Neuronal stem cell (in vitro differentiated cells): ENCODE results near the gene SMARCE1.

Experiments
- DNase-seq: peaks from one replicate; pipeline ENCODE4 v3.0.0-alpha.2; 2013; ENCODE audit warnings: low spot score
- H2AFZ ChIP-seq: one replicate; pipeline ENCODE4 v1.6.1; 2013; ENCODE audit warnings: mild to moderate bottlenecking, low read length, inconsistent platforms
- H2AK5ac ChIP-seq: 2 replicates; pipeline ENCODE4 v1.6.1; 2013; ENCODE audit warnings: low read depth, mild to moderate bottlenecking, inconsistent platforms, low read length, moderate library complexity, mixed read lengths
- H2BK120ac ChIP-seq: 2 replicates; pipeline ENCODE4 v1.6.1; 2013; ENCODE audit warnings: low read depth, mild to moderate bottlenecking, inconsistent platforms, low read length, moderate library complexity, mixed read lengths
- H2BK12ac ChIP-seq: one replicate; pipeline ENCODE4 v1.6.1; 2013; ENCODE audit warnings: low read length, inconsistent platforms
- H2BK15ac ChIP-seq: 2 replicates; pipeline ENCODE4 v1.6.1; 2013; ENCODE audit warnings: mild to moderate bottlenecking, low read length, inconsistent platforms, mixed read lengths
- H2BK5ac ChIP-seq: one replicate; pipeline ENCODE4 v1.6.1; 2013; ENCODE audit warnings: inconsistent platforms, mild to moderate bottlenecking, low read length, moderate library complexity
- H3K14ac ChIP-seq: one replicate; pipeline ENCODE4 v1.6.1; 2013; ENCODE audit warnings: low read length, inconsistent platforms
- H3K18ac ChIP-seq: 2 replicates; pipeline ENCODE4 v1.6.1; 2013; ENCODE audit warnings: low read length, inconsistent platforms
- H3K23ac ChIP-seq: 2 replicates; pipeline ENCODE4 v1.6.1; 2013; ENCODE audit warnings: low read depth, mild to moderate bottlenecking, mixed read lengths, low read length, inconsistent platforms; ENCODE audit not compliant: poor library complexity
- H3K27ac ChIP-seq: replicated peaks from 3 replicates; pipeline ENCODE4 v1.5.1; 2013; ENCODE audit warnings: low read length, inconsistent platforms
- H3K27me3 ChIP-seq, 3 experiments: 2 replicates each; pipeline ENCODE4 v1.6.1; 2013; ENCODE audit warnings: low read length in 3 of 3, mild to moderate bottlenecking in 2 of 3, inconsistent platforms in 1 of 3, low read depth in 1 of 3, mixed read lengths in 1 of 3, moderate library complexity in 1 of 3; ENCODE audit not compliant: control insufficient read depth in 3 of 3, insufficient read depth in 3 of 3
- H3K36me3 ChIP-seq, 2 donors: replicated peaks in 1 of 2; 2 replicates each; pipeline ENCODE4 v1.6.1; 2013; ENCODE audit warnings: low read length in 2 of 2; ENCODE audit not compliant: control insufficient read depth in 2 of 2, insufficient read depth in 2 of 2
- H3K4ac ChIP-seq: 2 replicates; pipeline ENCODE4 v1.6.1; 2013; ENCODE audit warnings: inconsistent platforms, mild to moderate bottlenecking, low read length, moderate library complexity
- H3K4me1 ChIP-seq, 2 donors: 1 replicate in 1 of 2; 2 replicates in 1 of 2; pipeline ENCODE4 v1.6.1; 2013; ENCODE audit warnings: low read length in 2 of 2, low read depth in 1 of 2; ENCODE audit not compliant: control insufficient read depth in 2 of 2, insufficient read depth in 1 of 2
- H3K4me2 ChIP-seq: one replicate; pipeline ENCODE4 v1.6.1; 2013; ENCODE audit warnings: mild to moderate bottlenecking, low read length, inconsistent platforms; ENCODE audit not compliant: insufficient read depth, poor library complexity, severe bottlenecking
- H3K4me3 ChIP-seq, 2 donors: 2 replicates each; pipeline ENCODE4 v1.5.1; 2013; ENCODE audit warnings: low read length in 2 of 2, mild to moderate bottlenecking in 2 of 2, inconsistent platforms in 1 of 2, moderate library complexity in 1 of 2
- H3K79me1 ChIP-seq: one replicate; pipeline ENCODE4 v1.6.1; 2013; ENCODE audit warnings: low read depth, mild to moderate bottlenecking, inconsistent platforms, low read length, moderate library complexity
- H3K9ac ChIP-seq: one replicate; pipeline ENCODE4 v1.6.1; 2013; ENCODE audit warnings: mild to moderate bottlenecking, low read depth, low read length, inconsistent platforms; ENCODE audit not compliant: poor library complexity
- H3K9me3 ChIP-seq, 2 donors: replicated peaks in 1 of 2; 2 replicates each; pipeline versions ENCODE3 to v1.6.1; 2013; ENCODE audit warnings: low read length in 2 of 2, mild to moderate bottlenecking in 2 of 2, inconsistent platforms in 1 of 2, low read depth in 1 of 2, mixed read lengths in 1 of 2, moderate library complexity in 1 of 2; ENCODE audit not compliant: control insufficient read depth in 2 of 2, insufficient read depth in 1 of 2
- H4K8ac ChIP-seq: one replicate; pipeline ENCODE4 v1.6.1; 2013; ENCODE audit warnings: low read depth, mild to moderate bottlenecking, inconsistent platforms, low read length, moderate library complexity
- H4K91ac ChIP-seq: one replicate; pipeline ENCODE4 v1.6.1; 2013; ENCODE audit warnings: low read length, low read depth, mild to moderate bottlenecking, inconsistent platforms; ENCODE audit not compliant: poor library complexity
- WGBS, 2 donors: extraction: QIAGEN DNeasy Blood & Tissue Kit; methylation state at CpG; one replicate each; pipeline ENCODE4 v1.1.7; 2013; ENCODE audit warnings: missing lambda C conversion rate in 2 of 2, mixed read lengths in 1 of 2; ENCODE audit not compliant: insufficient read length in 2 of 2, insufficient replicate concordance in 1 of 2; ENCODE audit errors: extremely low coverage in 2 of 2; 5-methylcytosine and 5-hydroxymethylcytosine counted together

The SMARCE1 gene

GRCh38 chr17:40633871-40634270, 13.7 kb downstream of the SMARCE1 start:
- Histone ChIP-seq H4K8ac (no peak overlapping the region), H2AK5ac (no peak overlapping the region), H3K4ac (no peak overlapping the region), H3K23ac (no peak overlapping the region), H2BK12ac (no peak overlapping the region), H3K9ac (no peak overlapping the region), H3K36me3 (peaks cover 32 to 100% of the 10 kb centered on the region in 2 donors), H3K27ac (no peak overlapping the region), H4K91ac (no peak overlapping the region), H3K18ac (no peak overlapping the region), H3K4me2 (no peak overlapping the region), H3K27me3 (no peaks in the 10 kb centered on the region), H3K4me3 (no peak overlapping the region), H3K4me1 (no peaks in the 10 kb centered on the region), H2BK5ac (no peak overlapping the region), H2BK15ac (no peak overlapping the region), H2BK120ac (no peak overlapping the region), H3K79me1 (no peaks in the 10 kb centered on the region), H2AFZ (no peak overlapping the region), H3K14ac (no peak overlapping the region), H3K9me3 (no peaks in the 10 kb centered on the region)
- no CpG with 5 or more reads among the region's 1 CpG for WGBS, 2 donors
- DNase-seq = no peak

GRCh38 chr17:40632216-40632615, 15.4 kb downstream of the SMARCE1 start:
- H2AFZ ChIP-seq = no peak overlapping the region
- H3K27me3 ChIP-seq = no peaks in the 10 kb centered on the region
- WGBS, 2 donors = no CpG with 5 or more reads among the region's 9 CpGs
- H3K4me2 ChIP-seq = no peak overlapping the region
- H3K23ac ChIP-seq = no peak overlapping the region
- DNase-seq = no peak
- H3K4me3 ChIP-seq = no peak overlapping the region
- H2BK5ac ChIP-seq = no peak overlapping the region
- no peak overlapping the region for H3K4ac ChIP-seq
- H3K27ac ChIP-seq = no peak overlapping the region
- no peak overlapping the region for H2BK12ac ChIP-seq
- H2AK5ac ChIP-seq = no peak overlapping the region
- no peak overlapping the region for H4K91ac ChIP-seq
- peaks cover 36 to 100% of the 10 kb centered on the region in 2 donors for H3K36me3 ChIP-seq
- H2BK15ac ChIP-seq = no peak overlapping the region
- no peak overlapping the region for H3K14ac ChIP-seq
- H2BK120ac ChIP-seq = no peak overlapping the region
- H4K8ac ChIP-seq = no peak overlapping the region
- no peaks in the 10 kb centered on the region for H3K9me3 ChIP-seq
- H3K18ac ChIP-seq = no peak overlapping the region
- no peak overlapping the region for H3K9ac ChIP-seq
- no peaks in the 10 kb centered on the region for H3K79me1 ChIP-seq
- no peaks in the 10 kb centered on the region for H3K4me1 ChIP-seq

GRCh38 chr17:40629842-40630241, 17.8 kb downstream of the SMARCE1 start:
- no peak for DNase-seq
- Histone ChIP-seq H2AK5ac (no peak overlapping the region), H3K9me3 (no peaks in the 10 kb centered on the region), H3K79me1 (no peaks in the 10 kb centered on the region), H3K9ac (no peak overlapping the region), H3K4me2 (no peak overlapping the region), H4K8ac (no peak overlapping the region), H3K4ac (no peak overlapping the region), H3K4me1 (no peaks in the 10 kb centered on the region), H2BK5ac (no peak overlapping the region), H3K18ac (no peak overlapping the region), H2BK15ac (no peak overlapping the region), H2AFZ (no peak overlapping the region), H3K27me3 (no peaks in the 10 kb centered on the region), H3K27ac (no peak overlapping the region), H3K36me3 (peaks cover 29 to 82% of the 10 kb centered on the region in 2 donors), H3K4me3 (no peak overlapping the region), H4K91ac (no peak overlapping the region), H3K14ac (no peak overlapping the region), H3K23ac (no peak overlapping the region), H2BK12ac (no peak overlapping the region), H2BK120ac (no peak overlapping the region)
- WGBS, 2 donors = no CpG with 5 or more reads among the region's 2 CpGs

GRCh38 chr17:40625311-40625710, 22.3 kb downstream of the SMARCE1 start:
- Histone ChIP-seq H3K23ac (no peak overlapping the region), H3K4me3 (no peak overlapping the region), H2BK5ac (no peak overlapping the region), H3K9ac (no peak overlapping the region), H3K4me2 (no peak overlapping the region), H4K8ac (no peak overlapping the region), H3K27me3 (peaks cover 0 to 7% (median 0%) of the 10 kb centered on the region in 3 experiments), H3K4ac (no peak overlapping the region), H3K4me1 (no peaks in the 10 kb centered on the region), H2BK120ac (no peak overlapping the region), H2BK12ac (no peak overlapping the region), H3K79me1 (no peaks in the 10 kb centered on the region), H2BK15ac (no peak overlapping the region), H4K91ac (no peak overlapping the region), H3K27ac (no peak overlapping the region), H2AK5ac (no peak overlapping the region), H3K14ac (no peak overlapping the region), H3K18ac (no peak overlapping the region), H3K36me3 (peaks cover 13 to 37% of the 10 kb centered on the region in 2 donors), H3K9me3 (no peaks in the 10 kb centered on the region), H2AFZ (no peak overlapping the region)
- no CpG with 5 or more reads among the region's 5 CpGs for WGBS, 2 donors
- no peak for DNase-seq
